GM19468 (cell line): ENCODE data around the gene RNASEH2C.
"Not testable (repeated sequence)": the region's sequence is repeated elsewhere in the genome, so short reads cannot be mapped to it uniquely, and the experiment has no call there.

ENCODE experiments used
- ATAC-seq: cut with Tn5 transposase; IDR thresholded peaks from one replicate; pipeline ENCODE4 v1.9.1; 2021; ENCODE audit warnings: mild to moderate bottlenecking, moderate library complexity, moderate number of reproducible peaks; ENCODE audit not compliant: unreplicated experiment; ENCODE audit errors: extremely low read depth

The RNASEH2C gene

DNA sequence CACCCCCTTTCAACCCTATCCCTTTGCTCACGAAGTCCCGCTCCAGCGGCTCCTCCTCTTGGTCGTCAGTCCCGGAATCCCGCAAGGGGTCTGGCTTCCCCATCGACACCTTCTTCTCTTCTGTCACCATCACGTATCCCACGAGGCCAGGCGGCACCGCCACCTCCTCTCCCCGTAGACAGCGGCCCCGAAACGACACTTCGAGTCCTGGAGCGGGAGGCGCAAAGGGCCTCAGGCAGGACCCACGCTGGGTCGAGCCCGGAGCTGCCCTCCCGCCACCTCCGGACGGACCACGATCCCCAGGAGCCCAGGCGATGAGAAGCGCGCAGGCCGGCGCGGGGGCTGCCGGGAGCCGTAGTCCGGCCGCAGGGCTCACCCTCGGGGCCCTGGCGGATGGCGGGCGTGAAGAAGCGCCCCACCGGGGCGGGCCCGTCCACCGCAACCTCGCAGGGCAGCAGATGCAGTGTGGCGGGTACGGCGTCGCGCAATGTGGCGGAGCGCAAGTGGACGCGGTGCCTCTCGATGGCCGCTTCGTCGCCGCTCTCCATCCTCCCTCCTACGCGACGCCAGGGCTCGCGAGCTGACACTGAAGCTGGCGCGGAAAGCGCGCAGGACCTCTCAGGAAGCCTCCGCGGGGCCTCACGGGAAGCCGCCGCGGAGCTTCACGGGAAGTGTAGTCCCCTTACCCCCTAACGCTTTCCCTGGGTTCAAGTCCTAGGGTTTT lies at the start of gene RNASEH2C:
Gene RNASEH2C (minus strand): TSS at position 588 of the 724 bp plus-strand sequence. CDS start 40 bp downstream, at position 548.
- ATAC-seq, result peak; percentile 30

DNA sequence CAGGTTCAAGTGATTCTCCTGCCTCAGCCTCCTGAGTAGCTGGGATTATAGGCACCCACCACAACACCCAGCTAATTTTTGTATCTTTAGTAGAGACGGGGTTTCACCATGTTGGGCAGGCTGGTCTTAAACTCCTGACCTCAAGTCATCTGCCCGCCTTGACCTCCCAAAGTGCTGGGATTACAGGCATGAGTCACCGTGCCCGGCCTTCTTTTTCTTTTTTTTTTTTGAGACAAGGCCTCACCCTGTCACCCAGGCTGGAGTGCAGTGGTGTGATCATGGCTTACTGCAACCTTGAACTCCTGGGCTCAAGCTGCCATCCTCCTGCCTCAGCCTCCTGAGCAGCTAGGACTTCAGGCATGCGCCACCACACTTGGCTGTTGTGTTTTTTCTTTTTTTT lies 47.2 kb upstream of the RNASEH2C start:
- ATAC-seq, result not testable (repeated sequence)

DNA sequence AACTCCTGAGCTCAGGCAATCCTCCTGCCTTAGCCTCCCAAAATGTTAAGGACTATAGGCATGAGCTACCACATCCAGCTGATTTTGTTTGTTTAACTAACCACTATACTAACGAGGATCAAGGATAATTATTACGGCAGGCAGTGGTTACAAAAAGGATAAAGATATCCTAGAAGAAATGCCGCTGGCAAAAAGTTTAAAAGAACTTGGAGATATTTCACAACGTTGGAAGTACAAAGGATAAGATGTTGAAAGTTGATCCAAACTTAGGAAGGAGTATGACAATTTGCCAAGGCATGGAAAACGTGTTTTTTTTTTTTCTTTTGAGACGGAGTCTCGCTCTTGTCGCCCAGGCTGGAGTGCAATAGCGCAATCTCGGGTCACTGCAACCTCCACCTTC lies 46.8 kb upstream of the RNASEH2C start:
- ATAC-seq, result no peak

DNA sequence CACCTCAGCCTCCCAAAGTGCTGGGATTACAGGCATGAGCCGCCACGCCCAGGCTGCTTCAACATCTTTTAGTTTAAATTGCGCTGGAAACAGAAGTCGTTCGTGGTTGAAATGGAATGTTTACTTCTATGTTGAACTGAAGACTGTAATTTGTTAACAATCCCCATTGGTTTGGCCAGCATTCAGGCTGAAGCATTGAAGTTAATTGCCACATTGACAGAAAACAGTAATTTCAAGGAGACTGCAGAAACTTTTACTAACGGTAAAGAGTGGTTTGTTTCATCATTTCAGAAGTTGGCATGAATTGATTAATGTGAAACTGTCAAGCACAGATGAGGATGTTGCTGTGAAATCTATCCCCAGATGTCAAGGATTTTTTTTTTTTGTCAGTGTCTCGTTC lies 45.9 kb upstream of the RNASEH2C start:
- no peak for ATAC-seq

DNA sequence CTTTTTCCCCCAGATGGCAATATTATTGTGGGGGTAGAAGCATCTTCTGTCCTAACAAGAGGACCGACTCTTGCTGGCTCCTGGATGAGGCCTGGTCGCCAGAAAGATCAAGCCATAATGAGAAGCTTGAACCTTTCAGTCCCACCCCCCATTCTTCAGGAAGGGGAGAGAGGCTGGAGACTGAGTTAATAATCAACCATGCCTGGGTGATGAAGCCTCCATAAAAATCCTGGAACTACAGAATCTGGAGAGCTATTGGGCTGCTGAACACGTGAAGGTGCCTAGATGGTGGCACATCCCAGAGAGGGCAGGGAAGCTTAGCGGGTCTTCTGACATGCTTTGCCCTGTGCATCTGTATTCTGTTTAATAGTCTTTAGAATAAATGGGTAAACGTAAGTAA lies 43.8 kb upstream of the RNASEH2C start:
- no peak for ATAC-seq

DNA sequence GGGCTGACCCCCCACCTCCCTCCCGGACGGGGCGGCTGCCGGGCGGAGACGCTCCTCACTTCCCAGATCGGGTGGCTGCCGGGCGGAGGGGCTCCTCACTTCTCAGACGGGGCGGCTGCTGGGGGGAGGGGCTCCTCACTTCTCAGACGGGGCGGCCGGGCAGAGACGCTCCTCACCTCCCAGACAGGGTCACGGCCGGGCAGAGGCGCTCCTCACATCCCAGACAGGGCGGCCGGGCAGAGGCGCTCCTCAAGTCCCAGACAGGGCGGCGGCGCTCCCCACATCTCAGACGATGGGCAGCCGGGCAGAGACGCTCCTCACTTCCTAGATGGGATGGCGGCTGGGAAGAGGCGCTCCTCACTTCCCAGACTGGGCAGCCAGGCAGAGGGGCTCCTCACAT lies 42.2 kb upstream of the RNASEH2C start:
- not testable (repeated sequence) for ATAC-seq

DNA sequence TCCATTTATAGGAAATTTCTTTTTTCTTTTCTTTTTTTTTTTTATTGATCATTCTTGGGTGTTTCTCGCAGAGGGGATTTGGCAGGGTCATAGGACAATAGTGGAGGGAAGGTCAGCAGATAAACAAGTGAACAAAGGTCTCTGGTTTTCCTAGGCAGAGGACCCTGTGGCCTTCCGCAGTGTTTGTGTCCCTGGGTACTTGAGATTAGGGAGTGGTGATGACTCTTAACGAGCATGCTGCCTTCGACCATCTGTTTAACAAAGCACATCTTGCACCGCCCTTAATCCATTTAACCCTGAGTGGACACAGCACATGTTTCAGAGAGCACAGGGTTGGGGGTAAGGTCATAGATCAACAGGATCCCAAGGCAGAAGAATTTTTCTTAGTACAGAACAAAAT lies 41.6 kb upstream of the RNASEH2C start:
- not testable (repeated sequence) for ATAC-seq

DNA sequence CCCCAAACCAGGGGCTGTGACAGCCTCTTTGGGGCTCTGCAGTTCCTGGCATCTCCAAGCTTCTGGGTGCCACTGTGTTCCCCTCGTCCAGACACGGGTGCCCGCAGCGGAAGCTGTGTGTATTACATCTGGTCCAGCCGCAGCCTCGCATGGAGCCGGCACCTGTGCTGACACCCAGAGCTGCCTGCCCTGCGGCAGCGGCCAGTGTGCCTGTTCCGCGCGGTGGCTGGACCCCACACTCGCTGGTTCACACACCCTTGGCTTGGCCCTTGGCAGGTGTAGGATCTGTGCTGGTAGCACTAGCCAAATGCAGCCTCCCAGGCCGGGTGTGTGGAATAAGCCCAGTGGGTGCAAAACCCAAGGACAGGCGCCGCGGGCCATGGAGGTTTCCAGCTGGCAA lies 24.5 kb upstream of the RNASEH2C start:
- no peak for ATAC-seq

DNA sequence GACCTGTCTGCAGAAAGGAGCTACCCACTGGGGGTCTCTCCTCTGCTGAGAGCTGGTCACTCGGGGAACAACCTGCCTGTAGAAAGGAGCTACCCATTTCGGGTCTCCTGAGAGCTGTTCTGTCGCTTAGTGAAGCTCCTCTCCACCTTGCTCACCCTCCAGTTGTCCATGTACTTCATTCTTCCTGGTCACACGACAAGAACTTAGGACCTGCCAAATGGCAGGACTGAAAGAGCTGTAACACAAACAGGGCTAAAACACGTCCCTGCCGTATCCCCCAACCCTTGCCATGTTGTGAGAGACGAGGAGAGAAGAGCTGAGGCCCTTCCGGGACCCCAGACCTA lies 24.1 kb upstream of the RNASEH2C start:
- no peak for ATAC-seq

DNA sequence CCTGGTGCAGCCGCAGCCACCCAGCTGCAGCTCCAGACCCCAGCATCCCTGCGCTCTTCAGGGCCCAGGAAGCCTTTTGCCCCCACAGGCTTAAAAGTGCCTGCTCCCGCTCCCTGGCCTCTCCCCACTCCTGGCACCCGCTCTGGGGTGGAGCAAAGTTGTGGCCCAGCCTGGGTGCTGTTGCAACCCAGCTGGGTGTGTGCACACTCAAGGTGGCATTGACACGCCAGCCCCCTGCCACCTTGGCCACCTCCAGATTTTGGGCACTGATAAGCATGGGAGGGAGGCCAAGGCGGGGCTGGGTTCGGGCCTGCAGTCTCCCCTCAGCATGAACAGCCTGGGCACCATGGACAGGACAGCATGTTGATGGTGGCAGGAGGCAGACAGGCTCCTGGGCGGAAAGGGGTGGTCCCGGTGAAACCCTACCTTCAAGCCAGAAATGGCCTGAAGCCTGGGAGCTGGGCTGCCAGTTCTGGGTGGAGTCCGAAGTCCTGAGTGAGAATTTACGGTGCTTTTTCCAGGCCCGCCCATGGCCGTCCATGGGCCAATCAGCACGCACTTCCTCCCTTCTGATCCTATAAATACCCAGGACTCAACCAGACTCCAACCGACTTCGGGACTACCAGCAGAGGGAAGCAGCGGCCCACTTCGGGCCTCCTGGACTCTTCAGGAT lies 23.6 kb upstream of the RNASEH2C start:
- ATAC-seq, result no peak

DNA sequence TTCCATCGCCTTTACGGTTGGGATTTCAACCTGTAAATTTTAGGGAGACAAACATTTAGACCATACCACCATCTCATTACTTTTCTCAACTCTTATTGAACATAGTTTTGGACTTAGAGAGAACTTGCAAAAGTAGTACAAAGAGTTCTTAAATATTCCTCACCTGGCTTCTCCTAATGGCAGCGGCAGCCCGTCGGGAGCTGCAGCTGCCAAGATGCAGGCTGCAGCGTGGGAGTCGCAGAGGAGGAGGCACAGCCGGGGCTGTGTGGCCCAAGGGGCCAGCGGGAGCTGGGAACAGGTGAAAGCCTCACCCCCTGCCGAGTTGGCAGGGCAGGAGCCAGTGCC lies 23.1 kb upstream of the RNASEH2C start:
- ATAC-seq, result no peak

DNA sequence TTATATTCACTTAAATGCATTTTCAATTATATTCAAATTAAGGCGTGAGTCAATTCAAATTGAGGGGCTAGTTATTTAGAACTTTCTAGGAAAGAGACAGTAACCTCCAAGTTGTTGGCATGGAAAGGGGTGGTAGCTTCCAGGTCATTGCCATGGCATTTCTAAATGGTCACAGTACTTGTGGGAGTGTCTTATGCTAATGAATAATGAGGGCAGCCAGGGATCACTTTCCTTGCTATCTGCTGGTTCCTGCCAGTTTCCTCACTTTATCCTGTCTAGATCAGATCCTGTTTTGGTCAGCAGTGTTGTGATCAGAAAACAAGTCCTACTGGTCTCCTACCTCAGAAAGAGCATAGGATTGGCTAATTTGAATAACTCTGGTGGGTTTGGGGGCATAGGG lies 21.8 kb upstream of the RNASEH2C start:
- ATAC-seq, result no peak

DNA sequence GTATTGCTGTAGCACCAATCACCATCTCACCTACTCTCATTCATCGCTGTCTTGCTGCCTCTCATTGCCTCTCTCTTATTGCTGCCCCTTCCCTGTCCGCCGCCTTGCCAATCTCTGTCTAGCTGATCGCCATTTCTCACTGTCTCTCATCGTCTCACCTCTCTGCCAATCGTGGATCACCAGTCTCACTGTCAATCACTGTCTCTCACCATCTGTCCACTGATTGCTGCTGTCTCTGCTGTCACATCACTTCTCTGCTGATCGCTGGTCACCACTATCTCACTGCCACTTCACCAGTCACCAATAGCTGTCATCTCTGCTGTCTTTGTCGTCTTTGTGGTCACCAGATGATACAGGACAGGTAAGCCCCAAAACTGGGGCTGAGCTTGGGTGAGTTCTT lies 20.6 kb upstream of the RNASEH2C start:
- ATAC-seq, result no peak

DNA sequence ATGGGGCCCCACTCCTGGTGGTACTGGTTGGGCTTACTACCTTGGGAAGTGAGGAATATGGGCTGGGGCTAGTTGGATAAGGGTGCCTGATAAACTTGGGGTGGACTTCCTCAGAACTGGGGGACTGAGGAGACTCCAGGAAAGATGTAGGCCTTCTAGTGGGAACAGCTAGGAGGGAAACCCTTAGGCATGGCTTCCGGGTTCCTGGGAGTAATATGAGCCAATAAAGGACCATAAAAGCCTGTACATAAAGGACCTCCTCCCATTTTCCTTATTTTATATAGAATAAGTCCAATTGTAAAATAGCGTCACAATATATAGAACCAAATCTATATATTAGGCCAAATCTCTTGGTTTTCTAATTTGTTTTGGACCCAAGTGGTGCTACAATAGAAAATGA lies 18.4 kb upstream of the RNASEH2C start:
- no peak for ATAC-seq

DNA sequence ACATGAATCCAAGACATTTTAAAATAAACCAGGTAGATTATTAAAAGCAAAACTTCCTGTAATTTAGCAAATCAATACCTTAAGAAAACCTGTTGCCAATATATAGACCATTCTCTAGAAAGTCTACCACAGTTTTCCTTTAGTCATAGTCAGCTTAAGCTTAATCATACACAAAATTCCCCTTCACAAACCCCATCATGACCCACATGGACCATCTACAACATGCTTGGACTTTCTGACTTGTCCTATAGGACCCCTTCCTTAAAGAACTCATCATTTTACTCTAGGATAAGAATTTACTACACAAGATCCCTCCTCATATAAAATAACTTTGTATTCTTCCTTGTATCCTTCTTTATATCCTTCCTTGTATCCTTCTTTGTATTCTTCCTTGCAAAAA lies 16.2 kb upstream of the RNASEH2C start:
- ATAC-seq, result no peak

DNA sequence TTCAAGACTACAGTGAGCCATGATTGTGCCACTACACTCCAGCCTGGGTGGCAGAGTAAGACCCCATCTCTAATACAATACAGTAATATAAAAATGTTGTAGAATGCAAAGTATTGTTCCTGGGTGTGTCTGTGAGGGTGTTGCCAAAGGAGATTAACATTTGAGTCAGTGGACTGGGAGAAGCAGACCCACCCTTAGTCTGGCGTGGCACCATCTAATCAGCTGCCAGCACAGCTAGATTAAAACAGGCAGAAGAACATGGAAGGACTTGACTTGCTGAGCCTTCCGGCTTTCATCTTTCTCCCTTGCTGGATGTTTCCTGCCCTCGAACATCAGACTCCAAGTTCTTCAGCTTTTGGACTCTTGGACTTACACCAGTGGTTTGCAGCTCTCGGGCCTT lies 14.5 kb upstream of the RNASEH2C start:
- not testable (repeated sequence) for ATAC-seq

DNA sequence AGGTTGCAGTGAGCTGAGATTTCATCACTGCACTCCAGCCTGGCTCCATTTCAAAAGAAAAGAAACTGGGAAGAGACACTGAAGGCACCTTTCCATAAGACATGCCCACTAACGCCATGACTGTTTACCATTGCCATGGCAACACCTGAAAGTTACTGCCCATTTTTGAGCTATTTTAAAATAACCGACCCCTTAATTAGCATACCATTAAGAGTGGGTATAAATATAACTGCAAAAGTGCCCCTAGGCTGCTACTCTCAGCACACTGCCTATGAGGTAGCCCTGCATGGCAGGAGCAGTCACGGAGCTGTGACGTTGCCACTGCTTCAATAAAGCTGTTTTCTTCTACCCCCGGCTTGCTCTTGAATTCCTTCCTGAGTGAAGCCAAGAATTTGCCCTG lies 9.9 kb upstream of the RNASEH2C start:
- no peak for ATAC-seq

DNA sequence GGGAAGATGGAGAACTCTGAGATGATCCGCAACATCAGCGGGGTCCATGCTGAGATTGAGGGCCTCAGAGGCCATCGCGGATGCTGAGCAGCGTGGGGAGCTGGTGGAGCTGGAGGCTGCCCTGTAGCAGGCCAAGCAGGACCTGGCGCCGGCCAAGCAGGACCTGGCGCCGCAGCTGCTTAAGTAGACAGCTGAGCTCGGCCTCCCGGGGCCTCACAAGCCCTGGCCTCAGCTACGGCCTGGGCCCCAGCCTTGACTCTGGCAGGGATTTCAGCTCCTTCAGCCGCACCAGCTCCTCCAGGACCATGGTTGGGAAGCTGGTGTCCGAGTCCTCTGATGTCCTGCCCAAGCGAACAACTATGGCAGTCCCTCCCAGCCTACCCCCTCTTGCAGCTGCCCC lies 7.3 kb upstream of the RNASEH2C start:
- ATAC-seq, result no peak

DNA sequence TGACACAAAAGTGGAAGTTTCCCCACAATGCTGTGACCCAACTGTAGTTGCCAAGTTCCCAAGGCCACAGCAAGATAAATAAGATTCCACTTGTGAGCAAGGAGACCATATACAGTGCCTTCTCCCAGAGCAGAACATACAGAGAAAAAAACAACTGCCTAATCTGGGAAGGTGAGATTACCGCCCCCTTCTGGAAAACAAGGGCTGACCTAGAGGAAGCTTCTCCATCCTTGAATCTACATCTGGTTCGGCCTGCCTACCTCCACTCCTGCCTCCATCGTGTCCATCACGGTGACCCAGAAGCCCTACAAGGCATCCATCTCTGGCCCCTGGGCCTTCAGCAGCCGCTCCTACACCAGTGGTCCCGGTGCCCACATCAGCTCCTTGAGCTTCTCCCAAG lies 6.1 kb upstream of the RNASEH2C start:
- no peak for ATAC-seq

DNA sequence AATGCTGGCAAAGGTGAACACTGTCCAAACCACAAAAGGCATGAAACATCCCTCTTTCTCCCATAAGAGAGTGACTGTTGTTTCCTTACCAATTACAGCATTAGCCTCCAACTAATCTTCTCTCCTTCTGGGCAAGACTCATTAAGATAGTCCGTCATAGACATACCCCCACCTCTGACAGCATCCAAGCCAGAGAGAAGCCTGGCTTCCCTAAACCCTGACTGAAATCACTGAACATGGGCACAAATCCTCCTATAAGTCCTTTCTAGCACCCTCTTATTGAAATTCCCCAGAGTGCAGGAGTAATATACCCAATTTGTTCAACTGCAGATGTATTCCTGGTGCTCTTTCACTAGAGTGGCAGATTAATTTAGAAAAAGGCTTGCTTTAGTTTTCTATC lies 1.7 kb upstream of the RNASEH2C start:
- no peak for ATAC-seq

DNA sequence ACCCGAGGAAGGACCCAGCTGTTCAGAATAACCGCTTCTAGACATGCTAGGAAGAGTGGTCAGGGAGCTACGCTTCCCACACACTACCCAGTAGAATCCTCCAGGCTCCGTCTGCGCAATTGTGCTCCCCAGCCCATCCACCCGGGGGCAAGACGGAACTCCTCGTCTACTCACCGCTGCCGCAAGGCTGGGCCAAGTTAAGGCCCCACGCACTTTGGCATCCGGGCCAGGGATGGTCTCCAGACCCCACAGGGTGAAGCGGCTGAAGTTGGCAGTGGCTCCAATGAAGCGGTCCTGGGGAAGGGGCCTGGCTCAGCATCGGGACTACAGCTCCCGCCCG lies 757 bp downstream of the RNASEH2C start:
- ATAC-seq, result no peak

DNA sequence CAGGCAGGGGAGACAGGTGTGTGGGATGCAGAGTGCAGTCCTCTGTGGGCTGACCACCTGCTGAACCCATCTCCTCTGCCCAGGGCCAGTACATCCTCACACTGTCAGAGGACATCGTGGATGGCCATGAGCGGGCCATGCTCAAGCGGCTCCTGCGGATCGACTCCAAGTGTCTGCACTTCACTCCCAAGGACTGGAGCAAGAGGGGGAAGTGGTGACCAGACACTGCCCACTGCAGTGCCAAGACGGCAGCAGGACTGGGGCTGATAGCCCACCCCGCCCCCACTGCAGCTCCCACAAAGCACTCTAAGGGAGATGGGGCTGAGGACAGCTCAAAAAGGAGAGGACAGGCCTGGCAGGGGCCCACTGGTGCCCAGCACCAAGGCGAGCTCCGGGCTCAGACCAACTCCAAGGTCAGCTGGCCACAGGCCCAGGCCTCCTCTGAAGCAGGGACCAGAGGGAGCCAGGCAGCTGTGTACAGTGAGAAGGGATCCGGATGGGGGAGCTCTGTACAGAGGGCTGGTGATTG lies 1.6 kb downstream of the RNASEH2C start:
- no peak for ATAC-seq
